Stimulated activated CD8-positive, alpha-beta memory T cell treated with anti-CD3 and anti-CD28 coated beads, Interleukin-15, amount 100 ng/mL, for 24 hours (primary cell): ENCODE results near the gene TGFB1I1.

Experiments
- DNase-seq: peaks from one replicate; pipeline ENCODE4 v3.0.0-alpha.2; 2020; ENCODE audit warnings: low read depth

TGFB1I1 gene

GRCh38 chr16:31452631-31453106 lies 19.3 kb upstream of the TGFB1I1 start:
- DNase-seq = no peak

GRCh38 chr16:31453255-31454204 lies 18.4 kb upstream of the TGFB1I1 start:
- DNase-seq = no peak

GRCh38 chr16:31455601-31456314 lies 16.2 kb upstream of the TGFB1I1 start:
- DNase-seq = no peak

GRCh38 chr16:31456988-31457360 lies 15.0 kb upstream of the TGFB1I1 start:
- DNase-seq = no peak

GRCh38 chr16:31458073-31458843 lies 13.7 kb upstream of the TGFB1I1 start:
- DNase-seq = no peak

- DNase-seq = peak; percentile 87
Observed at GRCh38 chr16:31458844-31459686, 12.9 kb upstream of the TGFB1I1 start, which contains the start of gene ARMC5. TSS of gene ARMC5 (plus strand) at chr16:31459501. CDS start at chr16:31459525, 24 bp downstream.

- peak; percentile 100 for DNase-seq
Observed at GRCh38 chr16:31459687-31460581, 12.0 kb upstream of the TGFB1I1 start.

- DNase-seq = no peak
Observed at GRCh38 chr16:31460582-31461002, 11.4 kb upstream of the TGFB1I1 start.

GRCh38 chr16:31461201-31461920 lies 10.6 kb upstream of the TGFB1I1 start:
- no peak for DNase-seq

GRCh38 chr16:31461921-31462804 lies 9.8 kb upstream of the TGFB1I1 start:
- DNase-seq = no peak

- DNase-seq = no peak
Observed at GRCh38 chr16:31464348-31464769, 7.6 kb upstream of the TGFB1I1 start.

- no peak for DNase-seq
Observed at GRCh38 chr16:31464781-31465260, 7.1 kb upstream of the TGFB1I1 start.

- no peak for DNase-seq
Observed at GRCh38 chr16:31465788-31466370, 6.1 kb upstream of the TGFB1I1 start.

GRCh38 chr16:31466381-31466841 lies 5.5 kb upstream of the TGFB1I1 start:
- DNase-seq = no peak

- DNase-seq = no peak
Observed at GRCh38 chr16:31467151-31467773, 4.7 kb upstream of the TGFB1I1 start.

GRCh38 chr16:31467858-31468257 lies 4.1 kb upstream of the TGFB1I1 start:
- DNase-seq = no peak

GRCh38 chr16:31470615-31471014 lies 1.3 kb upstream of the TGFB1I1 start:
- no peak for DNase-seq
